ENCODE measurements around the gene ADARB1. TPM values are rescaled to one million over a fixed set of nuclear protein-coding genes. Genes with fewer than 3 reads are reported as not detected.

Gene ADARB1
- total and polyA plus RNA-seq, 9 donors, result 6.0 to 23.7 (median 16.3) TPM

DNA sequence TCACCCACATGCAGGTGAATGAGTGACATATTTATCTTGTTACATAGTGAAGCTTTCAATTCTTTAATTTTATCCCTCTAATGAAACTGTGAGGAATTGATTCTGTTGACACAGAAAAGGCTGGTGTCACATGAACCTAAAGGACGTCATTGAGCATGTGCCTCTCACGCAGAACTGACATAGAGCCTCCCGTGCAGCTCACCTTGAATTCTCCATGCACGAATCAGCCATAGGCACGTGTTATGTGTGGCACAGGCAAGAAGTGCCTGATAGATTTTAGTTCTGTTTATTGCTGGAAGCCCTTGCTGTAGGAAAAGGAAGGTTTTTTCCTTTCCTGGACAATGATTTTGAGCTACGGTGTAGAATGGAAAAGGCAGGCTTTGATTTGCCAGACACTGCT is 11.3 kb downstream of the ADARB1 start:
- Histone ChIP-seq H3K27ac (no peak overlapping the region), H3K27me3 (no peaks in the 10 kb centered on the region), H3K9me3 (no peaks in the 10 kb centered on the region), H3K4me1 (ENCODE audit: insufficient read depth) (no peaks in the 10 kb centered on the region), H3K36me3 (no peaks in the 10 kb centered on the region), H3K4me3 (no peak overlapping the region)
- TF ChIP-seq POLR2A (IDR thresholded peaks at IDR 0.05), result no peak
- TF ChIP-seq, protein P1, sequence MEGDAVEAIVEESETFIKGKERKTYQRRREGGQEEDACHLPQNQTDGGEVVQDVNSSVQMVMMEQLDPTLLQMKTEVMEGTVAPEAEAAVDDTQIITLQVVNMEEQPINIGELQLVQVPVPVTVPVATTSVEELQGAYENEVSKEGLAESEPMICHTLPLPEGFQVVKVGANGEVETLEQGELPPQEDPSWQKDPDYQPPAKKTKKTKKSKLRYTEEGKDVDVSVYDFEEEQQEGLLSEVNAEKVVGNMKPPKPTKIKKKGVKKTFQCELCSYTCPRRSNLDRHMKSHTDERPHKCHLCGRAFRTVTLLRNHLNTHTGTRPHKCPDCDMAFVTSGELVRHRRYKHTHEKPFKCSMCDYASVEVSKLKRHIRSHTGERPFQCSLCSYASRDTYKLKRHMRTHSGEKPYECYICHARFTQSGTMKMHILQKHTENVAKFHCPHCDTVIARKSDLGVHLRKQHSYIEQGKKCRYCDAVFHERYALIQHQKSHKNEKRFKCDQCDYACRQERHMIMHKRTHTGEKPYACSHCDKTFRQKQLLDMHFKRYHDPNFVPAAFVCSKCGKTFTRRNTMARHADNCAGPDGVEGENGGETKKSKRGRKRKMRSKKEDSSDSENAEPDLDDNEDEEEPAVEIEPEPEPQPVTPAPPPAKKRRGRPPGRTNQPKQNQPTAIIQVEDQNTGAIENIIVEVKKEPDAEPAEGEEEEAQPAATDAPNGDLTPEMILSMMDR (IDR thresholded peaks at IDR 0.05), result no peak
- TF ChIP-seq EP300 (IDR thresholded peaks at IDR 0.05), result no peak
- intact Hi-C loops (cut with DNase I), result no loop called here
- DNase-seq, result no peak
- WGBS, 3 donors, result 88 to 90% (median 88%) methylated on average over 6 of the region's 6 CpGs

GRCh38 chr21:45086337-45086958 is 12.1 kb downstream of the ADARB1 start:
- DNase-seq, result no peak
- no peaks in the 10 kb centered on the region for H3K4me1 ChIP-seq (ENCODE audit: insufficient read depth)

DNA sequence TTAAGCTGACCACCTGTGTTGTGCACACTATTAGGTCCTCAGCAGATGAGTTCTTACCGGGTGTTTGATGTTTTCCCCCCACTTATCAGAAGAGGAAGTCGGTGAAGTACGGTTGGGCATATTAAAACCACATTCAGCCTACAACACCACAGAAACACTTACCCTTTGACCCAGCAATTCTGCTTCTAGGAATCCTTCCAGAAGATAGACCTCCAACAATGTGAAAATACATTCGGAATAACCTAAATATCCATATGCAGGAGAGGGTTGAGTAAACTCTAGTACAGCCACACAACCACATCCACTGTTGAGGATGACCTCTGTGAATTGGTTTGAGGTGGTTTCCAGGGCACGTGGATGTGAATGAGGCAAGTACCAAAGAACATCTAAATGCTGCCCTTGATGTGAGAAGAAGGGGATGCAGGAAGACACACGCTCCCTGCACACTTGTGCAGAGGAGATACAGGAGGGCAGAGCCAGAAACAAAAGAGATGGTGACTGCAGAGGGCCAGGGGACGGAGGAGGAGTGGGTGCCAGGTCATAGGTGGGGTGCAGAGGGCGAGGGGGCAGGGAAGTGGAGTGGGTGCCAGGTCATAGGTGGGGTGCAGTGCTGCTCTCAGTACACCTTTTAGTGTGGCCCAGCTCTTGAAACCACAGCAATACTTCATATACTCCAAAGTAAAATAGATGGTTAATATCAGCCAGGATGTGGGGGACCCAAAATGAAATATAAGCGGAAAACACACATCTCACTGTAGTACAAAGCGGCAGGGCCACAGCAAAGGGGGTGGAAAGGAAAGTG is 12.8 kb downstream of the ADARB1 start:
- H3K9me3 ChIP-seq, result no peaks in the 10 kb centered on the region
- H3K4me1 ChIP-seq (ENCODE audit: insufficient read depth), result no peaks in the 10 kb centered on the region
- H3K27ac ChIP-seq, result no peak overlapping the region
- intact Hi-C loops (cut with DNase I), result no loop called here
- WGBS, 3 donors, result 64 to 72% (median 69%) methylated on average over 10 of the region's 10 CpGs
- no peak overlapping the region for H3K4me3 ChIP-seq
- TF ChIP-seq, protein P1 (IDR thresholded peaks at IDR 0.05), result no peak
- TF ChIP-seq POLR2A (IDR thresholded peaks at IDR 0.05), result no peak
- TF ChIP-seq EP300 (IDR thresholded peaks at IDR 0.05), result no peak
- H3K27me3 ChIP-seq, result no peaks in the 10 kb centered on the region
- DNase-seq, result no peak
- H3K36me3 ChIP-seq, result no peaks in the 10 kb centered on the region

More at GRCh38 chr21:45086337-45086958, 12.1 kb downstream of the ADARB1 start:
- no peaks in the 10 kb centered on the region for H3K9me3 ChIP-seq
- no peak overlapping the region for H3K4me3 ChIP-seq
- no peak overlapping the region for H3K27ac ChIP-seq
- WGBS, 3 donors, result 91 to 94% (median 93%) methylated on average over 15 of the region's 15 CpGs
- H3K36me3 ChIP-seq, result no peaks in the 10 kb centered on the region
- no peaks in the 10 kb centered on the region for H3K27me3 ChIP-seq
- no peak for TF ChIP-seq EP300 (IDR thresholded peaks at IDR 0.05)
- no peak for TF ChIP-seq POLR2A (IDR thresholded peaks at IDR 0.05)
- TF ChIP-seq, protein P1 (IDR thresholded peaks at IDR 0.05), result no peak
- intact Hi-C loops (cut with DNase I), result no loop called here

DNA sequence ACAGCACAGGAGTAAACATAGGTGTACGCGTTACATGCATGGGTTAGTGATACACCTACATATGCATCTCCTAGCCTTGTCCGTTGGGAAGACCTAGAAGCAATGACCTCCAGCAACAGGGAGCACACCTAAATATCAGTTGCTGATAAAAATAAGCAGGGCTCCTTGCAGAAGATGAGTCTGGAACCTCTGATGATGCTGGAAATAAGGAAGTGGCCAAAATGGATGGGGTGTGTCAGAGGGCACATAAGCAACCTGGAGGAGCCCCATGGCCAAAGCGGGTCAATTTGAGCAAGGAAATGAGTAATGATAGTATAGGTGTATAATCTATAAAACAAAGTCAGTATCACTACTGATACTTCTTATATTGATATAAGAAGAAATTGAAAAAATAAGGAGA is 13.7 kb downstream of the ADARB1 start:
- no peaks in the 10 kb centered on the region for H3K9me3 ChIP-seq
- DNase-seq, result no peak
- no peak overlapping the region for H3K4me3 ChIP-seq
- TF ChIP-seq POLR2A (IDR thresholded peaks at IDR 0.05) (no peak), EP300 (IDR thresholded peaks at IDR 0.05) (no peak)
- TF ChIP-seq, protein P1 (IDR thresholded peaks at IDR 0.05), result no peak
- no peaks in the 10 kb centered on the region for H3K27me3 ChIP-seq
- no peaks in the 10 kb centered on the region for H3K36me3 ChIP-seq
- intact Hi-C loops (cut with DNase I), result no loop called here
- H3K4me1 ChIP-seq (ENCODE audit: insufficient read depth), result no peaks in the 10 kb centered on the region
- 92 to 94% (median 94%) methylated on average over 4 of the region's 4 CpGs for WGBS, 3 donors
- H3K27ac ChIP-seq, result no peak overlapping the region

Measured in ovary (tissue), 9 donors.